GM21576 (cell line): Measurements from ENCODE around the gene CHN2.
"Not testable (repeated sequence)": the region's sequence is repeated elsewhere in the genome, so short reads cannot be mapped to it uniquely, and the experiment has no call there.

Experiments
- ATAC-seq: cut with Tn5 transposase; IDR thresholded peaks from one replicate; pipeline ENCODE4 v1.9.1; 2021; ENCODE audit warnings: mild to moderate bottlenecking, moderate library complexity; ENCODE audit not compliant: unreplicated experiment

The CHN2 gene

GRCh38 chr7:29185613-29186012 lies 9.0 kb upstream of the CHN2 start:
- ATAC-seq: no peak

- no peak for ATAC-seq
Observed at GRCh38 chr7:29189743-29190201, 4.8 kb upstream of the CHN2 start.

DNA sequence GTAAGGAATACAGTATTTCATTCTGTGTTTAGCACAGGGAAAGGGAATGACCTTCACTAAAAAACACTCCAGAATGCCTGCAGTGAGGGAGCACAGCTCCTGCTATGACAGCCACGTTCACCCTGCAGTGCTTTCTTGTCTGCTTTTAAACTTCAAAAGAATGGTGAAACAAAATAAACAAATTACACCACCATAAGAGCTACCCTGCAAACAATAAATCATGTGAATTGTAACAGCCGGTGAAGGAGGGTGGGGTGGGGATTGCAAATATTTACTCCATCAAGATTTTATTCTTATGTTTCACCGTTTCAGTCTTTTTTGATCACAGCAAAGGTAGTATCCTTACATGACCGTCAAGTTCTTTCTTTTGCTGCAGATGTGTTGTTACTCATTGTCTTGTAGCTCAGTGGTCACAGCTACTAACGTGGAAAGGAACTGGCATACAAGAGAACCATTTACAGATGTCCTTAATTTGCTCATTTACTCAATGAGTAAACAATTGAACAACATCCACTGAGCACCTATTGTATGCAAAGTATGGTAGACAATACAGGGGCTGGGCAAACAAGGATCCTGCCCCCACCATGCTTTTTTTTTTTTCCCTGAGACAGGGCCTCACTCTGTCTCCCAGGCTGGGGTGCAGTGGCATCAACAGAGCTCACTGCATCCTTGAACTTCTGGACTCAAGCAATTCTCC lies 4.1 kb upstream of the CHN2 start:
- no peak for ATAC-seq

DNA sequence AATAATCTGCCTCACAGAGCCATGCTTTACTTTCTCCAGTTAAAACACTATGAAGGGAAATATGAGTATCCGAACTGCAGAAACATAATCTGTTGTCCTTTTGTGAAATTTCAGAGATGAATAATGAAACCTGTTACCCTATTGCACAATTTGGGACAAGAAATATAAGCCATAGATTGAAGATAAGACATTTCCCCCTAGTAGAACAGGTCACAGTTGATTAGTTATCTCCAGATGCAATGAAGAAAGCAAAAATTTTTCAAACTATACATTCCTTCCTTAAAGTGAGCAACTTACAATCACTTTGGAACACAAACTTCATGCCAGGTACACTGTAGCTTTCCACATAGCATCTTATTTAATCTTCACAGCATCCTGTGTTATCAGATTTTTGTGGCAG lies 2.3 kb upstream of the CHN2 start:
- no peak for ATAC-seq

GRCh38 chr7:29192811-29193210 lies 1.8 kb upstream of the CHN2 start:
- no peak for ATAC-seq

- no peak for ATAC-seq
Observed at GRCh38 chr7:29193316-29194205, 1.0 kb upstream of the CHN2 start.

DNA sequence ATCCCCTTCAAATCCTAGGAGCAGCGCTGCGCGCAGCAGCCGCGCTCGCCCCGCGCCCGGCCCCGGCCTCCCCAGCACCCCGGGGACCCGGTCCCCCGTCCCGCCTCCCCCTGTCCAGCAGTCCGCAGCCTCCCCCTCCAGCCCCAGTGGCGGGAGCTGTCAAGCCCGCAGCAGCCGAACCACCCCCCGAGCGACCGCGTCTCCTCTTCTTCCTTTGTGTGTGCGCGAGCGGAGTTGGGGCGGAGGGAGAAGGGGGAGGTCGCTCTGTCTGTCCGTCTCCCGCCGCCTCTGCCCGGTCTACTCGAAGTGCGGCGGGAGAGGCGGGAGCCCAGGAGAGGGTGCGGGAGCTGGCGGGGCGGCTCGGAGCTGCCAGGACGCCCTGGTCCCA lies 375 bp upstream of the CHN2 start:
- ATAC-seq: no peak

DNA sequence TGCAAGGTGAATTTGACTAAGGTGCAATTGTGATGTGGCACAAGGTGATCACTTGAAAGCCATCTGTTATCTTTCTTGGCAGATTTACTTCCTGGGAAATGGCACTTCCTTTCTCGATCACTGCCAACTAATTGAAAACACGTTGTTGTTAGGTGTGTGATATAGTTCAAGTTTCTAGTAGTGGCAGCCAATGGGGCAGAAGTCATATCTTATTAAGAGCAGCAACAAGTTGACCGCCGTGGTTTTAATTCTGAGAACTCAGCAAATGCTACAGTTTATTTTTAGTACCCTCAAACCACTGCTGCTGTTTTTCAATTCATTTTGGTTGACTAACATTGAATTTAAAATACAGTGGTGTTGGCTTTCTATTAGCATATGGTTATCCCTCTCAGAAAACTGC lies 1.6 kb downstream of the CHN2 start:
- ATAC-seq: no peak

DNA sequence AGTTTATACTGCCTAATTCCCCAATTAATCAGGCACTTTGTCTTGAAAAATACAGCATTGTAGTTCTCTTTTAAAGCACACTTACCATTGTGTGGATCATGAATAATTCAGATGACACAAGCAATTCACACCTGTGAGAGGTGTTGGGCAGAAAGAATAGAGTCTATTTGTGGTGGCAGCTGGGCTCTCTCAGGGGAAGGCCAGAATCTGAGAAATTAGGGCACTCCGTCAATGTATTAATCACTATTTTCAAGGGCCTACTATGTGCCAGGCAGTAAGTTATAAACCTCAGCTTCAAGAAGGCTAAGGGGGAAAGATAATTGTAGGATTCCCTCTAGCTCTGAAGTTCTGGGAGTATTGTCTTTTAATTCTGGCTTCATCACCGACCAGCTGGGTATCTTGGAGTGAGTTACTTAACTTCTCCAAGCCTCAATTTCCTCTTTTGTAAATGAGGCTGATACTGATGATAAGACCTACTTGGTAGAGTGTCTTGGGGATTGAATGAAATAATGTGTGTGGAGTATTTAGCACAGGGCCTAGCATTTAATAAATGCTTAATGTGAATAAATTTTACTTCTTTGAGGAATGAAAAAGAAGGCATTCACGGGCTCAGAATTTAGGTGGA lies 2.5 kb downstream of the CHN2 start:
- no peak for ATAC-seq

- no peak for ATAC-seq
Observed at GRCh38 chr7:29197916-29198315, 3.3 kb downstream of the CHN2 start.

- ATAC-seq: no peak
Observed at GRCh38 chr7:29199776-29200175, 5.2 kb downstream of the CHN2 start.

GRCh38 chr7:29202651-29203069 lies 8.1 kb downstream of the CHN2 start:
- ATAC-seq: no peak

DNA sequence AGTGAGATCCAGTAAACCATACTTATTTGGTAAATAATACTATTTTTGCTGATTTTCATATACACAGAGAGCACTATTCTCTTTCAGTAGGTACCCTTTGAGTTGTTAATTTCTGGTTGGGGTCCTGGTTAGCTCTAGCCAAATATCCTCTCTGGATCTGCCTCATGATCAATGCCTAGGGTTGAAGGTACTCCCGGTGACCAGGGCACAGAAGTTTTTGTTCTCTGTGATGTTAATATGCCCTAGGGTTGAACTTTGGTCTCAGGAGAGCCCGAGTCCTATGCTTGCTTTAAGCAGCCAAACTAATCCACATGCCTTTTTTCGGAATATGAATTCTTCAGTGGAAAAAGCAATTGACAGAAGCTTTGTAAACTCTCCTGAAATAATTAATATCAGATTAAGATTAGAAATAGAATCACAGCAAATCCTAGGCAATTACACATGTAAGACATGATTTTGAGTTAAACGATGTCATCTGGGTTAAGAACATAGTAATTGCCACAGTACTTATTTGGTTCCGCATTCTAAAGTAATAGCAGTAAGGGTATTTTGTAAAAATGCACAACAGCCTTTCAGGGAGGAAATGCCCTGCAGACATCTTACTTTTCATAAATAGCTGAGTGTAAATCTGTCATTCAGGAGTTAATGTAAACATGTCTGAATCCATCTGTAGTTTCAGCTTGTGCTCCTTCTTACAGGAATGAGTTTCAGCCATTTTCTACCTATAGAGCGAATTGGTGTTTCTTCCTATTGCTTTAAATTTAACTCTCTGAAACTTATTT lies 10.1 kb downstream of the CHN2 start:
- no peak for ATAC-seq

GRCh38 chr7:29207162-29207801 lies 12.7 kb downstream of the CHN2 start:
- ATAC-seq: no peak

DNA sequence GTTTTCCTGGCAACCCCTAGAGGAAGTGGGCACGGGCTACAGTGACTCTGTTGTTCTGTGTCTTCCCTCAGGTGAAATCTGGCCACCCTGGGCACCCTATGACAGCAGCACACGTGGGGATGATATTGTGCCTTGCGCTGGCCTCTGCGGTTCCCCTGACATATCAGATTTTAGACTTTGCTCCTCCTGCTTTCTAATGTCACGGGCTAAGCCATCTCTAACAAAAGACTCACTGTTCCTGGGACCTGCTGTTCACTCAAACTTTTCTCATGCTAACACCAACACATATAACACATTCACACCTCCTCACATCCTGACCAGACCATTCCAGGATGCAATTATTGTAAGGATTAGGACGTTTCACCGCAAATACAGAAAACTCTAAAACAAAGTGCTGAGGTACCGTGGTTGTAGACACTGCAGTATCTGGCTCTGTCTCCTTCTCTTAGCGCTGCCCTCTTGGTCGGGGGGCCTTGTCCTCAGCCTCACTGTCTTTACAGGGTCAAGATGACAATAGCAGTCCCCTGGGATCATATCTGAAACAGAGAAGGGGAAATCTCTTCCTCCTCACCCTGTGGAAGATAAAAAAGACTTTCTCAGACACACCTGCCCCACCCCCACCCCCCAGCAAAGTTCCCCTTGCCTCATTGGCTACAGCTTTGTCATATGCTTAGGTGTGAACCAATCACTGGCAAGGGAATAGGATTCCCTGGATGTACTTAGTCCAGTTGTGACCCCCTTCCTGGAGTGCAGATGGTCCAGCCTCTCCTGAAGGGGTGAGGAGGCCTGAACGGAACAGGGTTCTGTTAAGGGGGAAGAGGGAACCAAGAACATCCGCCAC lies 14.1 kb downstream of the CHN2 start:
- no peak for ATAC-seq

DNA sequence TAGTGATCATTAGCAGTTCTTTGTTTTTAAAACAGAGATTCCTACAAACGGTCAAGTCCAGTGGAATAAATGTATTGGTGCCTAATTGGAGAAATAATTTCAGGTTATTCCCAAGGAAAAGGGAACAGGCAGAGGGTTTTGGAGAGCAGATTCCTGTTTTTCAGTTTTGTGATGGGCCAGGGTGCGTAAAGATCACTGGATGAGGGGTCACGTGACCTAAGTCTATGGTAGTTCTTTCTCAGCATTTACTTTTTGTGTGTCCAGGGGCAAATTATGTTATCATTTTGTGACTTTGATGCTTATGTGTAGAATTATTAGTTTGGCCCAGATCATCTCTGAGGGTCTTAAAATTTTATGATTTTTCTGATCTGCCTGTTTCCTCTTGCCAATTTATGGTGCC lies 15.2 kb downstream of the CHN2 start:
- no peak for ATAC-seq

DNA sequence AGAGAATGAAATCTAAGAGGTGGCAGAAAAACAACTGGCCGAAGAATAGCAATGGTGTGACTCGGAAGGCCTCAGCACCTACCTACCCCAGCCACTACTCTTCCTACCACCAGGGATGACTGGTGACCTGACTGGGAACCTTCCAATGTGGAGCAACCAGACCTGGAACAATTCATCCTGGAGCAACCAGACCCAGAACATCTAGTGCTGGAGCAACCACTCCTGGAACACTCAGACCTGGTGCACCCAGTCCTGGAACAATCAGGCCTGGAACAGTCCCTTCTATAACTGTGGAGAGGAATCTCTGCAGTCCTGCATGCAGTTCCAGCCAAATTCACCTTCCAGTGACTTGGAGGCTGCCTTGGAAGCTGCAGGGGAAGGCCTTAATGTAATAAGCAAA lies 18.2 kb downstream of the CHN2 start:
- ATAC-seq: not testable (repeated sequence)

- no peak for ATAC-seq
Observed at GRCh38 chr7:29214056-29214455, 19.5 kb downstream of the CHN2 start.

- no peak for ATAC-seq
Observed at GRCh38 chr7:29214816-29215215, 20.2 kb downstream of the CHN2 start.

DNA sequence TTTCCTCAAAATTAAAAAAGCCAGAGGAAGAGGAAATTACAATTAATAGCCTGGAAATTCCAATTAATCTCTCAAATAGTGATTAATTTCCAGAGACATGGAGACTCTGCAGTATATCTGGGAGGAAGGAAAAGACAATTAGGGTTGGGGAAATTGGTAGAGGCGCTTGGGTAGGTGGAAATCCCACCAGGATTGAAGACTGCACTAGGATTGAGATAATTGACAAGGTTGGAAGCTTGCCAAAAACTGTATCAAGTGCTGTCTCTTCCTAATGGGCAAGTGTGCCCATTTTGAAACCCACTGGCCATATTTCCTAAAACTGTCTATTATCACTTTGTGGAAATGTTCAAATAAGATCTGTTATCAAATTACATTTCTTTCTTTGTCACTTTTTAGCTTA lies 21.6 kb downstream of the CHN2 start:
- ATAC-seq: no peak
